Hypothalamus (tissue), 51 donors: ENCODE measurements around the gene CISD3.
A peak's percentile ranks its signal among the peaks of the same experiment; 100 is the strongest.

Source experiments
- DNase-seq, 51 donors: peaks; one replicate each; lab custom pipeline; 2025; lab: John Stamatoyannopoulos, UW

CISD3 gene

GRCh38 chr17:38706505-38707216 is 23.5 kb upstream of the CISD3 start:
- peak in 3 of 51 donors; percentile 4 to 35 (median 19) for DNase-seq

GRCh38 chr17:38707678-38708351 is 22.3 kb upstream of the CISD3 start:
- no peak for DNase-seq

GRCh38 chr17:38709104-38709820 is 20.9 kb upstream of the CISD3 start:
- DNase-seq: no peak

GRCh38 chr17:38709864-38710603 is 20.1 kb upstream of the CISD3 start:
- no peak for DNase-seq

GRCh38 chr17:38710604-38710962 is 19.6 kb upstream of the CISD3 start:
- DNase-seq: no peak

- no peak for DNase-seq
Measured at GRCh38 chr17:38710985-38711384, 19.2 kb upstream of the CISD3 start.

- DNase-seq: no peak
Measured at GRCh38 chr17:38711792-38712571, 18.2 kb upstream of the CISD3 start.

GRCh38 chr17:38712593-38712992 is 17.5 kb upstream of the CISD3 start:
- no peak for DNase-seq

- no peak for DNase-seq
Measured at GRCh38 chr17:38713456-38714075, 16.6 kb upstream of the CISD3 start.

GRCh38 chr17:38715216-38715943 is 14.8 kb upstream of the CISD3 start:
- no peak for DNase-seq

GRCh38 chr17:38716368-38717005 is 13.7 kb upstream of the CISD3 start:
- no peak for DNase-seq

- no peak for DNase-seq
Measured at GRCh38 chr17:38717139-38717745, 12.9 kb upstream of the CISD3 start.

- no peak for DNase-seq
Measured at GRCh38 chr17:38719289-38719942, 10.7 kb upstream of the CISD3 start.

- DNase-seq: no peak
Measured at GRCh38 chr17:38719943-38720641, 10.0 kb upstream of the CISD3 start.

GRCh38 chr17:38720941-38721340 is 9.2 kb upstream of the CISD3 start:
- no peak for DNase-seq

GRCh38 chr17:38721802-38722201 is 8.3 kb upstream of the CISD3 start:
- no peak for DNase-seq
